Activated T-cell treated with anti-CD3 and anti-CD28 coated beads, Interleukin-2, amount 50 U/mL, for 72 hours (primary cell): ENCODE results near the gene HS6ST1. TPM values are rescaled to one million over a fixed set of nuclear protein-coding genes. Genes with fewer than 3 reads are reported as not detected.

ENCODE experiments used
- ATAC-seq, 2 donors: fragments of 150-1000 bp; cut with Tn5 transposase; replicated peaks in 1 of 2; 2 replicates each; pipeline ENCODE4 v1.10.0; 2021; ENCODE audit warnings: moderate library complexity in 2 of 2, mild to moderate bottlenecking in 1 of 2
- DNase-seq, 2 donors: peaks; one replicate each; pipeline ENCODE4 v3.0.0; 2021 to 2022; ENCODE audit warnings: mixed read lengths in 1 of 2
- H3K27ac Mint-ChIP-seq: one replicate; pipeline ENCODE4 v1.8.0; 2022; ENCODE audit warnings: mild to moderate bottlenecking, moderate library complexity, mixed read lengths
- H3K27me3 Mint-ChIP-seq: one replicate; pipeline ENCODE4 v1.8.0; 2022; ENCODE audit warnings: low read depth, mixed read lengths
- H3K36me3 Mint-ChIP-seq, 2 donors: one replicate each; pipeline ENCODE4 v1.8.0; 2022; ENCODE audit warnings: mixed read lengths in 2 of 2, mild to moderate bottlenecking in 1 of 2; ENCODE audit not compliant: insufficient read depth in 2 of 2
- H3K4me1 Mint-ChIP-seq: one replicate; pipeline ENCODE4 v1.8.0; 2022; ENCODE audit warnings: low read depth, mixed read lengths
- H3K4me3 Mint-ChIP-seq, 2 donors: one replicate each; pipeline ENCODE4 v1.8.0; 2022; ENCODE audit warnings: mild to moderate bottlenecking in 2 of 2, mixed read lengths in 2 of 2, moderate library complexity in 2 of 2
- H3K9me3 Mint-ChIP-seq, 2 donors: one replicate each; pipeline ENCODE4 v1.8.0; 2022; ENCODE audit warnings: mixed read lengths in 2 of 2
- total RNA-seq, 2 donors: library from RNA; stranded (reverse); gene quantifications; one replicate each; pipeline ENCODE4 v1.2.3, GENCODE V29; 2022

The HS6ST1 gene
- total RNA-seq, 2 donors from 2014 or later = 10.6 to 11.3 TPM

DNA sequence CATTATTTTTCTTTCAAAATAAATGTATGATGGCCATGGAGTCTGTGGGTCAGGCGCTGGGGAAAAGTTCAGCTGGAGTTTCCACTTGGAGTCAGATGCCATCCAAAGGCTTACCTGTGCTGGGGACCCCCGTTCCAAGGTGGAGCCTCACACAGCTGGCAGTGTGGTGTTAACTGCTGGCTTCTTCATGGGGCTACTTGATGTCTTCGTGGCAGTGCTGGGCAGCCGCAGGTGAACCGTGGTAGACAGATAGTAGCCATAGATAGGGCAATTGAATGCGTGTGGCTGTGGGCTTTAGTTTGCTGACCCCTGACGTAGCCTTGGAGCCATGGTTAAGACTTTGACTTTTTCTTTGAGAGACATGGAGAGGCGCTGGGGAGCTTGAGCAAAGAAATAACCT lies 83.1 kb downstream of the HS6ST1 start:
- no peak for DNase-seq
- ATAC-seq = no peak
- Mint-ChIP-seq H3K9me3 (no peaks in the 10 kb centered on the region), H3K27ac (no peak overlapping the region), H3K36me3 (no peaks in the 10 kb centered on the region), H3K4me1 (peaks cover 6% of the 10 kb centered on the region), H3K4me3 (no peak overlapping the region), H3K27me3 (peaks cover 12% of the 10 kb centered on the region)

DNA sequence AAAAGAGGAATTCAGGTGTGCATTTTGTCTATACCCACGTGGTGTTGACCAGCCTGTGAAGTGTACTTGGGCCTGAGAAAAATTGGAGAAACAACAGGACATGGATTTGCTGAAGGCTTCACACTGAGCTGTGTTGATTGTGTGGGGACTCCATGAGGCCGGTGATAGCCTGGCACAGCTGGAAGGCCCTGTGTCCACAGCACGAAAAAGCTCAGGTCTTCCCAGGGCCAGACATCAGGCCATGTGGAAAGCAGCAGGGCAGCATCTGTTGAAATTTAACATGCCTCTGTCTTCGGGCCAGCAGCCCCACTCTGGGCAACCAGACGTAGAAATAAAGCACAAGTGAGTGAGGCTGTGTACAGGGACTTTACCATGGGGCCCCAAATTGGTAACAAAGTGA lies 84.1 kb downstream of the HS6ST1 start:
- no peak for DNase-seq
- H3K27ac Mint-ChIP-seq = no peak overlapping the region
- ATAC-seq = no peak
- no peaks in the 10 kb centered on the region for H3K9me3 Mint-ChIP-seq
- H3K27me3 Mint-ChIP-seq = peaks cover 14% of the 10 kb centered on the region
- no peak overlapping the region for H3K4me3 Mint-ChIP-seq
- no peaks in the 10 kb centered on the region for H3K36me3 Mint-ChIP-seq
- H3K4me1 Mint-ChIP-seq = peaks cover 6% of the 10 kb centered on the region

DNA sequence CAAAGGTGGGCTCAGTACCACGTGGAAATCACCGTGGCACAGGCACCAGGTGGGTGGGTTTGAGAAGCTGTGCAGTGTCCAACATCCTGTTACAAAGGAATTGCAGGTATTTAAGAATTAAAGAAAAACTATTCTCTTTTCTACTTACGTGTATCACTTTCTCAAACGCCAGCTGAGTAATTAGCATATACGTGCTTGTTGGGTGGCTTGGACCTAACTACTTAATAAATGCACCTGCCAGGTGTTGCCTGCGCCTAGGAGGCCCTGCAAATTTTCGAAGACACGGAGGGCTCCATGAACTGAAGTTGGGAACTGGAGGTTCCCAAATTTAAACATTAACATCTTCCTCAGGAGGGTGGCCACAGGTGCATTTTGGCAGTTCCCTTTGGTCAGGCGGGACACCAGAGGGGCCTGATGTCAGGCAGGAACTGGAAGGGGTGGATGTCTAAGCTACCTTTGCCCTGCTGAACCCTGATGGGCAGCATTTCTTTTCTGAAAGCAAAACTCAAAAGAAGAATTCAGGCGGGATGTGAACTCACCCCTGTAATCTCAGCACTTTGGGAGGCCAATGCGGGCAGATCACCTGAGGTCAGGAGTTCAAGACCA lies 84.8 kb downstream of the HS6ST1 start:
- no peak for ATAC-seq
- peak overlapping the region; percentile 85 to 88 for H3K4me3 Mint-ChIP-seq

DNA sequence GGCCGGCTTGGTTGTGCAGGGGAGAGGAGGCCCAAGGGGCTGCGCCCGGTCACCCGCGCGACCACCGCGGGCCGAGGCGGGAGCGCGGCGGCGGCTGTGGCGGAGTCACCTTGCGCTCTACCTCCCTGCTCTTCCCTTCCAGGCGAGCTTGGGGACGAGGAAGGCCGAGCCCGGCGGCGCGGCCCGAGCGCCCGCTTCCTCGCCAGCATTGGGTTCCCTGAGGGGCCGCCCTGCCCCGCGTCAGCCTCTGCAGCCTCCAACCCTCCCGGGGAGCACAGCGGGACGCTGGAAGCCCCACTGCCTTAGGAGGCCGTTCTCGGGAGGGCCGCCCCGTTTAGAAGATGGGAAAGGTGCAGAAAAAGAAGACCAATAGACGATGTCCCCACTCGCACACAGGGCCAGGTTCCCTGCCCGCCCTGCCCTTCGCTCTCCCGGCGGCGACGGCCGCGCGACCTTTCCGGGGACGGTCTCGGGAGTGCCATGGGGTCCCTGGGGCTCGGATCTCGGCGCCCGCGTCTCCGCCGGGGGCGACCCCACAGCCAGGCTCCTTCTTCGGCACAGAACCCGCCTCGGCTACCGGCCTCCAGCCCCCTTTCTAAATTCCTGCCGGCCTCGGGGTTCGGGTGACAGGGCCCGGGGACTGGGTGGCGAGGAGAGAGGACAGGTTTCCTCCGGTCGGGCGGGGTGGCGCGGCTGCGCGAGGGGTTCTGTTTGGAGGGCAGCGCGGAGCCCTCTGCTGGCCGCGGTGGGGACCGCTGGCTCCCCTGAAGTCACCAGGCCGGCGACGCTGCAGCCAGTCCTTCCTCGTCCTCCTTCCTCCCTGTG lies 85.5 kb downstream of the HS6ST1 start:
- H3K36me3 Mint-ChIP-seq = no peaks in the 10 kb centered on the region
- H3K27ac Mint-ChIP-seq = no peak overlapping the region
- H3K4me1 Mint-ChIP-seq = peaks cover 13% of the 10 kb centered on the region
- ATAC-seq (peak; percentile 98), DNase-seq (peak; percentile 92)
- no peaks in the 10 kb centered on the region for H3K9me3 Mint-ChIP-seq
- H3K27me3 Mint-ChIP-seq = peaks cover 17% of the 10 kb centered on the region
- H3K4me3 Mint-ChIP-seq = peak overlapping the region; percentile 85 to 88

More for the DNA sequence above, 84.8 kb downstream of the HS6ST1 start:
- H3K36me3 Mint-ChIP-seq = no peaks in the 10 kb centered on the region
- no peak overlapping the region for H3K27ac Mint-ChIP-seq
- no peaks in the 10 kb centered on the region for H3K9me3 Mint-ChIP-seq
- peaks cover 17% of the 10 kb centered on the region for H3K27me3 Mint-ChIP-seq
- DNase-seq = no peak
- peaks cover 12% of the 10 kb centered on the region for H3K4me1 Mint-ChIP-seq

DNA sequence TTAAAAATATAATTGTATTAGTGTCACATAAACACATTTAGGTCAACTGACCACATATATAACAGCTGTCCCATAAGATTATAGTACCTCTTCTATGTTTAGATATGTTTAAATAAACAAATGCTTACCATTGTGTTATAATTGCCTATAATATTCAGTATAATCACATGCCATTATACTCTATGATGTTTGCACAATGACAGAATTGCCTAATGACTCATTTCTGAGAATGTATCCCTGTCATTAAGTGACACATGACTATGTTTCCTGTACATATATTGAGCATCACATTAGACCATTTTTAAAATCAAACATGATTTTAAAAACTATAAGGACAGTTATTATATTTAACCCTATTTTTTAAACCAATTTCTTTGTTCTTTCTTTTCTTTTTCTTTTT lies 89.8 kb downstream of the HS6ST1 start:
- H3K4me1 Mint-ChIP-seq = peaks cover 11% of the 10 kb centered on the region
- no peaks in the 10 kb centered on the region for H3K36me3 Mint-ChIP-seq
- no peak for DNase-seq
- no peak overlapping the region for H3K4me3 Mint-ChIP-seq
- no peak overlapping the region for H3K27ac Mint-ChIP-seq
- no peaks in the 10 kb centered on the region for H3K9me3 Mint-ChIP-seq
- H3K27me3 Mint-ChIP-seq = peaks cover 10% of the 10 kb centered on the region
- no peak for ATAC-seq

DNA sequence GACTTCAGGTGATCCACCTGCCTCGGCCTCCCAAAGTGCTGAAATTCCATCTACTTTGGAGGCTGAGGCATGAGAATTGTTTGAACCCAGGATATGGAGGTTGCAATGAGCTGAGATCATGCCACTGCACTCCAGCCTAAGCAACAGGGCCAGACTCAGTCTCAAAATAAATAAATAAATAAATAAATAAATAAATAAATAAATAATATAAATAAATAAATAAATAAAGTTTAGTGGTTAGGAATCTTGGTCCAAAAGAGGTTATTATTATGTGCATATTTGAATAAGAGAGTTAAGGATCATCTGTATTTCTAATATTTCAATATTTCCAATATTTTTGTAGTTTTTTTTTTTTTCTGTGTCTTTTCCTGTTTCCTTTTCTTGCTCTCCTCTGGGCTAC lies 90.8 kb downstream of the HS6ST1 start:
- H3K27me3 Mint-ChIP-seq = peaks cover 10% of the 10 kb centered on the region
- H3K4me1 Mint-ChIP-seq = peaks cover 7% of the 10 kb centered on the region
- no peaks in the 10 kb centered on the region for H3K9me3 Mint-ChIP-seq
- no peaks in the 10 kb centered on the region for H3K36me3 Mint-ChIP-seq
- H3K27ac Mint-ChIP-seq = no peak overlapping the region
- no peak overlapping the region for H3K4me3 Mint-ChIP-seq
- no peak for DNase-seq
- ATAC-seq = no peak

DNA sequence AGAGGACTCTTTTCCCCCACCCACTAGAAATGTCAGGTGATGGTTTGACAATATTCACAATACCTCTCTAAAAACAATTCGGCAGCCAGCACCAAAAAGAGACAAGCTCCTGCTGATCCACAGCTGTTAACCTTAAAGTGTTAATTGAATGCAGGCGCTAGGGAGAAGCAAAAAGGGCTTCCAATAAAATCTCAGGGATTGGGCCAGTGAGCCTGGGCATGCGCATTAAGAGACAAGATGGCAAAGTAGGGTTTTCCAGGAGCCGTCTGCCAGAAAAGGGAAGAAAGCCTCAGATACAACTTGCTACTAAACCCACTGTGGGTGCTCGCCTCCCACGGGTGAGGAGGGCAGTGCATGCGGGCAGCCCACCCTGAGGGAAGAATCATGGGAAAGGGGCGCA lies 98.8 kb downstream of the HS6ST1 start:
- ATAC-seq (no peak), DNase-seq (no peak)
- Mint-ChIP-seq H3K27me3 (no peaks in the 10 kb centered on the region), H3K27ac (no peak overlapping the region), H3K4me3 (no peak overlapping the region), H3K36me3 (no peaks in the 10 kb centered on the region), H3K4me1 (no peaks in the 10 kb centered on the region), H3K9me3 (no peaks in the 10 kb centered on the region)

DNA sequence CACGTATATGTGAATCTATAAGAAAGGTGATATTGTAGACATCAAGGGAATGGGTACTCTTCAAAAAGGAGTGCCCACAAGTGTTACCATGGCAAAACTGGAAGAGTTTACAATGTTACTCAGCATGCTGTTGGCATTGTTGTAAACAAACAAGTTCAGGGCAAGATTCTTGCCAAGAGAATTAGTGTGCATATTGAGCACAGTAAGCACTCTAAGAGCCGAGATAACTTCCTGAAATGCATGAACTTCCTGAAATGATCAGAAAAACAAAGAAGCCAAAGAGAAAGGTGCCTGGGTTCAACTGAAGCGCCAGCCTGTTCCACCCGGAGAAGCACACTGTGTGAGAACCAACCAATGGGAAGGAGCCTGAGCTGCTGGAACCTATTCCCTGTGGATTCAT lies 101.0 kb downstream of the HS6ST1 start:
- no peaks in the 10 kb centered on the region for H3K4me1 Mint-ChIP-seq
- H3K27ac Mint-ChIP-seq = no peak overlapping the region
- DNase-seq = no peak
- H3K27me3 Mint-ChIP-seq = peaks cover 4% of the 10 kb centered on the region
- H3K9me3 Mint-ChIP-seq = no peaks in the 10 kb centered on the region
- no peaks in the 10 kb centered on the region for H3K36me3 Mint-ChIP-seq
- H3K4me3 Mint-ChIP-seq = no peak overlapping the region
- no peak for ATAC-seq

DNA sequence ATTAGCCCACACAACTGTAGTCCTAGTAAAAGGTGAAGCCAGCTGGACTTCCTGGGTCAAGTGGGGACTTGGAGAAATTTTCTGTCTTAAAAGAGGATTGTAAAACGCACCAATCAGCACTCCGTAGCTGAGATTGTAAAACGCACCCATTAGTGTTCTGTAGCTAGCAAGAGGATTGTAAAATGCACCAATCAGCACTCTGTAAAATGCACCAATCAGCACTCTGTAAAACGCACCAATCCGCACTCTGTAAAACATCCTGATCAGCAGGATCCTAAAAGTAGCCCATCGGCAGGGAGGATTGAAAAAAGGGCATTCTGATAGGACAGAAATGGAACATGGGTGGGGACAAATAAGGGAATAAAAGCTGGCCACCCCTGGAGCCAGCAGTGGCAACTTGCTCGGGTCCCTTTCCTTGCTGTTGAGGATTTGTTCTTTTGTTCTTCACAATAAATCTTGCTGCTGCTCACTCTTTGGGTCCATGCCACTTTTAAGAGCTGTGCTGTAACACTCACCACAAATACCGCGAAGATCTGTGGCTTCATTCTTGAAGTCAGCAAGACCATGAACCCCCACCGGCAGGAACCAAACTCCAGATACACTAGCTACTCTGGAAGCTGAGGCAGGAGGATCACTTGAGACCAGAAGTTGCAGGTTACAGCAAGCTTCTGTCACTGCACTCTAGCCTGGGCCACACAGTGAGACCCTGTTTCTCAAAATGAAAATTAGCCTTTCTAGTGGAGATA lies 102.6 kb downstream of the HS6ST1 start:
- H3K27me3 Mint-ChIP-seq = peaks cover 4% of the 10 kb centered on the region
- no peaks in the 10 kb centered on the region for H3K36me3 Mint-ChIP-seq
- H3K4me1 Mint-ChIP-seq = no peaks in the 10 kb centered on the region
- no peaks in the 10 kb centered on the region for H3K9me3 Mint-ChIP-seq
- ATAC-seq = peak in 1 of 2 donors; percentile 38
- H3K27ac Mint-ChIP-seq = no peak overlapping the region
- no peak overlapping the region for H3K4me3 Mint-ChIP-seq
- DNase-seq = peak in 1 of 2 donors; percentile 9

Other genes with a start within 250 kb of the HS6ST1 start
- gene UGGT1, start 227.7 kb downstream of the HS6ST1 start, total RNA-seq = 10 to 100 TPM; 48.6 to 54.3 TPM